Measurements from ENCODE around the gene ALPP. TPM values are rescaled to one million over a fixed set of nuclear protein-coding genes. Genes with fewer than 3 reads are reported as not detected.
"Not testable (repeated sequence)": the region's sequence is repeated elsewhere in the genome, so short reads cannot be mapped to it uniquely, and the experiment has no call there.

The ALPP gene
- total and polyA plus RNA-seq, 2 donors (not counting 1 experiment from before 2014, with no cell fraction given): not detected

DNA sequence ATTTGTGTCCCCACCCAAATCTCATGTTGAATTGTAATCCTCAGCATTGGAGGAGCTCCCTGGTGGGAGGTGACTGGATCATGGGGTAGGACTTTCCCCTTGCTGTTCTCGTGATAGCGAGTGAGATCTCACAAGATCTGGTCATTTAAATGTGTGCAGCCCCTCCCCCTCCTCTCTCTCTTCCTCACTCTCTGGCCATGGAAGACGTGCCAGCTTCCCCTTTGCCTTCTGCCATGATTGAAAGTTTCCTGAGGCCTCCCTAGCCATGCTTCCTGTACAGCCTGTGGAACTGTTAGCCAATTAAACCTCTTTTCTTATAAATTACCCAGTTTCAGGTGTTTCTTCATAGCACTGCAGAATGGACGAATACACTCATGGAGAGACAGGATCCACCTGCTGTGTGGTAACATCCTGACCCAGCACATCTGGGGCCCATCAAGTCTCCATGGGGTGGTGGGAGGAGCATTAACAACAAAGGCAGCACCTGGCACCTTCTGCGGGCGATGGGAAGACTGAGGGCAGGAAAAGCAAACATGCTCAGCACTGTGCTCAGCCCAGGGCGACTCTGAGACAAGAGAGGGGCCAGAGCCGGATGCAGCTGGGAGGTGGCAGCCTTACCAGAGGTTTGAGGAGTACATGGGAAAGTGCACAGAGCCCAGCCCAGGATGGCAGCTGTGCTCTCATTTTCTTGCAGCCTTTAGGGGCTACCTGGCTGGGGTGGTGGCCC lies 16.2 kb upstream of the ALPP start:
- Histone ChIP-seq H4K20me1 (ENCODE audit: control insufficient read depth, insufficient read depth, low read length, poor library complexity, severe bottlenecking) (no peaks in the 10 kb centered on the region), H3K79me2 (ENCODE audit: control insufficient read depth, insufficient read depth, low read length) (no peaks in the 10 kb centered on the region), H3K9me3 (ENCODE audit: control extremely low read depth in 1 of 3, control insufficient read depth in 2 of 3, insufficient read depth in 1 of 3, low read length in 2 of 3) (peaks cover 0 to 14% (median 0%) of the 10 kb centered on the region in 3 donors), H2AFZ (ENCODE audit: insufficient read depth, low read depth, low read length, poor library complexity, severe bottlenecking) (no peak overlapping the region), H3K36me3 (replicated peaks in 1 of 2; ENCODE audit: control extremely low read depth in 1 of 2, control insufficient read depth in 1 of 2, extremely low read depth in 1 of 2, insufficient read depth in 2 of 2, low read length in 1 of 2) (no peaks in the 10 kb centered on the region), H3K27ac (ENCODE audit: low read length in 2 of 2) (no peak overlapping the region), H3K4me3 (ENCODE audit: control extremely low read depth in 1 of 5, extremely low read depth in 1 of 5, insufficient read depth in 1 of 5, low read depth in 2 of 5, low read length in 4 of 5) (no peak overlapping the region), H3K4me2 (replicated peaks; ENCODE audit: low read depth, low read length, poor library complexity, severe bottlenecking) (no peak overlapping the region), H3K27me3 (replicated peaks in 1 of 4; ENCODE audit: control extremely low read depth in 1 of 4, control insufficient read depth in 3 of 4, insufficient read depth in 4 of 4, low read length in 3 of 4) (no peaks in the 10 kb centered on the region), H3K9ac (ENCODE audit: low read length) (no peak overlapping the region), H3K4me1 (ENCODE audit: control insufficient read depth in 2 of 2, insufficient read depth in 2 of 2, low read length in 2 of 2) (peaks cover 10% of the 10 kb centered on the region in 2 donors)
- intact Hi-C loops (cut with micrococcal nuclease): no loop called here
- ChIA-PET CTCF (no interaction called here), POLR2A (no interaction called here)
- Mint-ChIP-seq H3K4me3 (no peak overlapping the region), H3K9me3 (ENCODE audit: insufficient read depth) (no peaks in the 10 kb centered on the region), H3K27ac (no peak overlapping the region), H3K27me3 (peaks cover 3% of the 10 kb centered on the region), H3K4me1 (peaks cover 13% of the 10 kb centered on the region)
- DNase-seq: no peak
- TF ChIP-seq EZH2 (IDR thresholded peaks at IDR 0.05; ENCODE audit: borderline replicate concordance, insufficient read depth, low read depth, low read length, poor library complexity, severe bottlenecking) (no peak), CTCF (IDR thresholded peaks at IDR 0.05) (no peak)
- 48% methylated on average over 6 of the region's 8 CpGs for WGBS (ENCODE audit: insufficient coverage)
- no peak for ATAC-seq (ENCODE audit: low read depth)

- H3K27ac ChIP-seq (ENCODE audit: low read length in 2 of 2); H3K79me2 ChIP-seq (ENCODE audit: control insufficient read depth, insufficient read depth, low read length); intact Hi-C loops (cut with micrococcal nuclease); H3K27me3 Mint-ChIP-seq; H4K20me1 ChIP-seq (ENCODE audit: control insufficient read depth, insufficient read depth, low read length, poor library complexity, severe bottlenecking); ATAC-seq (ENCODE audit: low read depth); H3K27me3 ChIP-seq (replicated peaks in 1 of 4; ENCODE audit: control extremely low read depth in 1 of 4, control insufficient read depth in 3 of 4, insufficient read depth in 4 of 4, low read length in 3 of 4); POLR2A ChIA-PET; DNase-seq; H3K36me3 ChIP-seq (replicated peaks in 1 of 2; ENCODE audit: control extremely low read depth in 1 of 2, control insufficient read depth in 1 of 2, extremely low read depth in 1 of 2, insufficient read depth in 2 of 2, low read length in 1 of 2); H3K9me3 Mint-ChIP-seq (ENCODE audit: insufficient read depth); CTCF ChIA-PET; H3K27ac Mint-ChIP-seq: not testable (repeated sequence)
- peak overlapping the region; percentile 82 for H3K4me3 Mint-ChIP-seq
- Histone ChIP-seq H3K9me3 (ENCODE audit: control extremely low read depth in 1 of 3, control insufficient read depth in 2 of 3, insufficient read depth in 1 of 3, low read length in 2 of 3) (peaks cover 0 to 14% (median 0%) of the 10 kb centered on the region in 3 donors), H2AFZ (ENCODE audit: insufficient read depth, low read depth, low read length, poor library complexity, severe bottlenecking) (peak overlapping the region; percentile 75), H3K4me3 (ENCODE audit: control extremely low read depth in 1 of 5, extremely low read depth in 1 of 5, insufficient read depth in 1 of 5, low read depth in 2 of 5, low read length in 4 of 5) (peak overlapping the region in 2 of 5 experiments; percentile 36 to 52), H3K4me2 (replicated peaks; ENCODE audit: low read depth, low read length, poor library complexity, severe bottlenecking) (peak overlapping the region; percentile 80), H3K4me1 (ENCODE audit: control insufficient read depth in 2 of 2, insufficient read depth in 2 of 2, low read length in 2 of 2) (peaks cover 10% of the 10 kb centered on the region in 2 donors), H3K9ac (ENCODE audit: low read length) (peak overlapping the region; percentile 54)
- WGBS (ENCODE audit: insufficient coverage): 56% methylated on average over 12 of the region's 12 CpGs
- H3K4me1 Mint-ChIP-seq: peaks cover 13% of the 10 kb centered on the region
Measured at GRCh38 chr2:232363064-232363783, 15.3 kb upstream of the ALPP start.
